GM18858 (cell line): Measurements from ENCODE around the gene FAM83B.
"Not testable (repeated sequence)": the region's sequence is repeated elsewhere in the genome, so short reads cannot be mapped to it uniquely, and the experiment has no call there.

ENCODE experiments used
- ATAC-seq: cut with Tn5 transposase; IDR thresholded peaks from one replicate; pipeline ENCODE4 v1.9.1; 2021; ENCODE audit not compliant: unreplicated experiment

Gene FAM83B, protein sequence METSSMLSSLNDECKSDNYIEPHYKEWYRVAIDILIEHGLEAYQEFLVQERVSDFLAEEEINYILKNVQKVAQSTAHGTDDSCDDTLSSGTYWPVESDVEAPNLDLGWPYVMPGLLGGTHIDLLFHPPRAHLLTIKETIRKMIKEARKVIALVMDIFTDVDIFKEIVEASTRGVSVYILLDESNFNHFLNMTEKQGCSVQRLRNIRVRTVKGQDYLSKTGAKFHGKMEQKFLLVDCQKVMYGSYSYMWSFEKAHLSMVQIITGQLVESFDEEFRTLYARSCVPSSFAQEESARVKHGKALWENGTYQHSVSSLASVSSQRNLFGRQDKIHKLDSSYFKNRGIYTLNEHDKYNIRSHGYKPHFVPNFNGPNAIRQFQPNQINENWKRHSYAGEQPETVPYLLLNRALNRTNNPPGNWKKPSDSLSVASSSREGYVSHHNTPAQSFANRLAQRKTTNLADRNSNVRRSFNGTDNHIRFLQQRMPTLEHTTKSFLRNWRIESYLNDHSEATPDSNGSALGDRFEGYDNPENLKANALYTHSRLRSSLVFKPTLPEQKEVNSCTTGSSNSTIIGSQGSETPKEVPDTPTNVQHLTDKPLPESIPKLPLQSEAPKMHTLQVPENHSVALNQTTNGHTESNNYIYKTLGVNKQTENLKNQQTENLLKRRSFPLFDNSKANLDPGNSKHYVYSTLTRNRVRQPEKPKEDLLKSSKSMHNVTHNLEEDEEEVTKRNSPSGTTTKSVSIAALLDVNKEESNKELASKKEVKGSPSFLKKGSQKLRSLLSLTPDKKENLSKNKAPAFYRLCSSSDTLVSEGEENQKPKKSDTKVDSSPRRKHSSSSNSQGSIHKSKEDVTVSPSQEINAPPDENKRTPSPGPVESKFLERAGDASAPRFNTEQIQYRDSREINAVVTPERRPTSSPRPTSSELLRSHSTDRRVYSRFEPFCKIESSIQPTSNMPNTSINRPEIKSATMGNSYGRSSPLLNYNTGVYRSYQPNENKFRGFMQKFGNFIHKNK

GRCh38 chr6:54846243-54846856, at the start of gene FAM83B:
FAM83B (plus strand) TSS chr6:54846771; CDS start chr6:54870247, 23,476 bp downstream.
- ATAC-seq, result no peak

DNA sequence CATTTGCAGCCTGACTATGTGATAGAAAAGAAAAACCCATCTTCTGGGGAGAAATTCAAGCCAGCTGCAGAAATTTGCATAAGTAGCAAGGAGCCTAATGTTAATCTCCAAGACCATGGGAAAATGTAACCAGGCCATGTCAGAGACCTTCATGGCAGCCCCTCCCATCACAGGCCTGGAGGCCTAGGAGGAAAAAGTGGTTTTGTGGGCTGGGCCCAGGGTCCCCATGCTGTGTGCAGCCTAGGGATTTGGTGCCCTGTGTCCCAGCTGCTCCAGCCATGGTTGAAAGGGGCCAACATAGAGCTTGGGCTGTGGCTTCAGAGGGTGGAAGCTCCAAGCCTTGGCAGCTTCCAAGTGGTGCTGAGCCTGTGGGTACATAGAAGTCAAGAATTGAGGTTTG, 49.7 kb upstream of the FAM83B start:
- not testable (repeated sequence) for ATAC-seq

- no peak for ATAC-seq
Observed at GRCh38 chr6:54800050-54800600, 46.4 kb upstream of the FAM83B start.

DNA sequence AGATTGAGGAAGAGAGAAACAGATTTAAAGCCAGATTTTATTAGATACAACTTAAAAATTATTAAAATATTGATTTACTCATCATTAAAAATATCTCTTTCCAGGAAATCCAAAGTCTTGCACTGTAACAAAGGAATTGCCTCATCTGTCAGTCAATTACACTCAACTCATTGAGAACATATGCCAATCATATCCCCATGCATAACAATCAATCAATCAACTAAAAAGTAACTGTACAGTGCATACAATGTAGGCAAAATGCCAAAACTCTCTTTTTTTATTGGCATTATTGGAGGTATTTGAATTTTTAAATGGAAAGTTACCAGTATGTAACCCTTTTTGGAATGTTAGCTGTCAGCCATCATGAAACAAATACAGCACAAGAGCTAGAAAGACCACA, 45.3 kb upstream of the FAM83B start:
- no peak for ATAC-seq

DNA sequence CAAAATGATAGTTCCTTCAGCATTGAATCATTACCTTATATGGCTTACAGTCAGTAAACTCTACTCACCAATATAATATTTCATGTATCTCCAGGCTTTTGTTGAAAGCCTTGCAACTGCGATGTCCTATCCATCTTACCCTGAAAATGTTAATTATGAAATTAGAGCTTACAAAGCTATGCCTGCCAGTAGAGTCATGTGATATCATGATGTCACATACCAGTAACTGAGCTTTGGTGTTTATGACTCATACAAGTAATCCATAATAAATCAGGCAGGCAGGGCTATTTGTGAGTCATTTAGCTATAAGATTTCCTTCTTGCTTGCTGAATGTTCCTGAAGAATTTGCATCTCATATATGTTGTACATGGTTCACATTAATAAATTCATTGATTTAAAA, 44.9 kb upstream of the FAM83B start:
- ATAC-seq, result no peak

DNA sequence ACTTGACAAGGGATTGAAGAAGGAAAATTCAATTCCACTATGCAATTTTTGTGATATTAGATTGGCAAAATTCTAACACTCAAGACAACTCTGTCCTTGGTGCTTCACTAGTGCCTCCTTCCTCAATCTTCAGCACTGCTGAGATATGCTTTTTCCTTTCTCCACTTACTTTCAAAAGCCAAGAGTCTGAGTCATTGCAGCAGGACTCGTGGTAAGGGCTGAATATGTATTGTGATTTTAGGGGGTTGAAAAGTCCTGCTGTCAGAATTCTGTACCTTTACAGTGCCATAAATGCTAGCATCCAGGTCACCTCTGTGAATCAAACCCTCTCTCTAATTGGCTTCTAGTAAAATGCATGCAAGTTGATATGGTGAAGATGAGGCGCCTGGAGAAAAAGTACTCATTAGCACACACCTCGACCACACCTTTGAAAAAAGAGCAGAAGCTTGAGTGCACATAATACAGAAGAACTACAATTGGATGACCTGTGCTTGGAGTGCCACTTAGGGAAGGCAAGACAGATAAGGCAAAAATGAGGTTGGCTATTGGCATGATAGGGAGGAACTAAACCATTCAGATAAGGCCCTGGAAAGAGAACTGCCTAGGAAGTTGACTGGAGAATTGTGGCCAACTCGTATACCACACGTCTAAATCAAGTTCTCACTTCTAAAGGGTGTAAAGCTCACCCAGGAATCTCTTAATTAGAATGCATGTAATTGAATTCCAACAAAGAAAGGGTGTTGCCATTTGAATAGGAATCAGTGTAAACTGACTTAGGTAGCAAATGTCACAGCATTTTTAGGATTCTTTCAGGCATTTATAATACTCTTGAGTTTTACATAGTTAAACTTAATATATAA, 43.6 kb upstream of the FAM83B start:
- no peak for ATAC-seq

GRCh38 chr6:54805077-54805476, 41.5 kb upstream of the FAM83B start:
- no peak for ATAC-seq

DNA sequence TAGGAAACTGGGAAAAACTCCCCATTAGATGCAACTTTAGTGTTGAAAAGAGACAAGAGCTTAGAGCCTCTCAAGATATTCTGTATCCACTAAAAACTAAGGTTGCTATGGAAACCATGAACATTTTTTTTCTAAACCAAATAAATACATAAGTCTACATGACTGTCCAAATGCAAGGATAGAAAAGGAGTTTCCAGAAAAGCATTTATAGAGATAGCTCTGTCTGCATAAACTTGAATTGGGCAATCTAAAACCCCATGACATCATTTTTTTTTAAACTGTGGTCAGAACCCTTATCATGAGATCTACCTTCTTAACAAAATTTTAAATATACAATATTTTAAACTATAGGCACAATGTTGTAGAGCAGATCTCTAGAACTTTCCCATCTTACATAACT, 36.4 kb upstream of the FAM83B start:
- no peak for ATAC-seq

GRCh38 chr6:54813892-54814291, 32.7 kb upstream of the FAM83B start:
- no peak for ATAC-seq

GRCh38 chr6:54817236-54817635, 29.3 kb upstream of the FAM83B start:
- ATAC-seq, result no peak

- no peak for ATAC-seq
Observed at GRCh38 chr6:54817834-54818233, 28.7 kb upstream of the FAM83B start.

DNA sequence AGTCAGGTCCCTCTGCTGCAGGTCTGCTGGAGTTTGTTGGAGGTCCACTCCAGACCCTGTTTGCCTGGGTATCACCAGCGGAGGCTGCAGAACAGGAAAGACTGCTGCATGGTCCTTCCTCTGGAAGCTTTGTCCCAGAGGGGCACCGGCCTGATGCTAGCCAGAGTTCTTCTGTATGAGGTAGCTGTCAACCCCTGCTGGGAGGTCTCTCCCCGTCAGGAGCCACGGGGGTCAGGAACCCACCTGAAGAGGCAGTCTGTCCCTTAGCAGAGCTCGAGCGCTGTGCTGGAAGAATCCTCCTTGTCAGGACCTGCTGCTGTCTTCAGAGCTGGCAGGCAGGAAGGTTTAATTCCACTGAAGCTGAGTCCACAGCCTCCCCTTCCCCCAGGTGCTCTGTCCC, 22.3 kb upstream of the FAM83B start:
- ATAC-seq, result not testable (repeated sequence)

DNA sequence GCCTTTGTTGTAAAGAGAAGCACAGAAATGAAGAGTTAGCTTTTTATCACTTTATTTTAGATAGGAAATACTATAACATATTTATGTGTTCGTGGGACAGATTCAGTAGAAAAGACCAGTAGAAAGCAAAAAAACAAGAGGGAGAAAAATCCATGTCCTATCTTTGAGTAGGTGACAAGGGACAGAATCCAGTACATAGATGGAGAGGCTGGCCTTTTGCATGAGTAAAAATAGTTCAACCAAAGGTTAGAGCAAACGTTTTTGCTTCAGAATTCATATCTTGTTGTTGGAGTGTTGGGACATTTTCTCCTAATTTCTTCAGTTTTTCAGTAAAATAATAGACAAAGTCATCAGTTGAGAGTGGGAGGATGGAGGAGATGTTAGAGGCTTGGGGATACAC, 19.6 kb upstream of the FAM83B start:
- ATAC-seq, result no peak

DNA sequence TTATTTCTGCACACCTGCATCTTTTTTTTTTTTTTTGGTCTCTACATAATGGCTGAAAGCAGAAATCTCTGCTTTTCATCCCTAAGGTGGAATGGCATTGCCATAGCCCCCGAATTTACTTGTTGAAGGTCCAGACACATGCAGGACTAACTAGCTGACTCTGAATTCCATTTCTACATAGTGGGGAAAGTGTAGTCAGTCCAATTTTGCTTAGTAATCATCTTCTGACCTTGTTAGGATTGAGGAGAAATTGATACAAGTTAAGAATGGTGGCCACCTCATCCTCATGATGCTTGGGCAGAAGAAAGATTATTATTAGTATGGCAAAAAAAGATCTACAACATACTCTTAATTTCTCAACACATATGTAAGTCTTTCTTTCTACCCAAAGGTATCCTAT, 16.4 kb upstream of the FAM83B start:
- no peak for ATAC-seq

DNA sequence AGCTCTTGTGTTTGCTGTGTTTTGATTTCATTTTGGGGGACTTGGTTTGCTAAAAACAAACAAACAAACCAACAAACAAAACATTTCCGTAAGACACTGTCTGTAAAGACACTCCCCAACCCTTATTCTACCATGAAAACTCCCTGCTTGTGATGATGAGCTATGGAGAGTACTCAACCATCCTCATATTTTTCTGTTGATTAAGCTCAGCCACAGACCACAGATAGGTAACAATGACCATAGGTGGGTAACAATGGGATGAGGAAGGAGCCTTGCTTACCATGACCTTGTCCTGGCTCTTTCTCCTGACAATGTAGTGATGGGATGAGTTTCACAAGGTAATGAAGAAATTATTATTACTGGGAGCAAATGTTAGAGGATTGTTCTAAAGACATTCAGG, 11.4 kb upstream of the FAM83B start:
- no peak for ATAC-seq

DNA sequence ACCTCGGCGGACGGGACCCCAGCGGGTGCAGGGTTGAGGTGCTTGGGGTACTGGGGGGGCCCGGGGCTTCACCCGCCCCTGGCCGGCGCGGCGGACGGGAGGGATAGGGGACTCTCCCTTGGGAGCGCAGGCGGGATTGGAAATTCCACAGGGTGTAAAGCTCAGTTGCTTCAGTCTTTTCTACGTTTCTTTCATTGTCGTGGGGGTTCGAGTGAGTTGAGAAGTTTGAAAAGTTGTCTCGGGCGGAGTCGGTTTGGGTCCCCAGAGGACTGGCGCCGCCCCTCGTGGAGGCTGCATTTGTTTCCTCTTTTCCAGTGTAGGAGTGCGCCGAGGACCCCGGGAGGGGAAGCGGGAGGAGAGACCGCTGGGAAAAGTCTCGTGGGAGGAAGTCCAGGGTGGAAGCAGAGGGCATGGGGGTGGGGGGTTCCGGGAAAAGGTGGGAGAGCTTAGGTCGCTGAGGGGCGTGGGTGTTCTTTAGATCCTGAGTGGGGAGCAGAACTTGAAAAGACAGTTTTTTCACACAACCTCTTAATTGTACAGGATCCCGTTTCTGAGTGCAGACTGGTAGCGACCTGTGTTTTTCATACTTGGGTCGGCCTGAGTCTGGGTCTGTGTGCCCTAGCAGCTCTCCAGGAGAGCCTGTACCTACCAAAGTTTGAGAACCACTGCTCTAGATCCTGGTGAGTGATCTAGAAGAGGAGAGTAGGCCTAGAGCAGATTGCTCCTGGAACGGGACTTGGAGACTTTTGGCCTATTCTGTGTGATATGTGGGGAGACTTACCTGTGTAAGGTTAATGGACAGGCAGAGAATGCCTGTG, 495 bp downstream of the FAM83B start:
- ATAC-seq, result no peak

DNA sequence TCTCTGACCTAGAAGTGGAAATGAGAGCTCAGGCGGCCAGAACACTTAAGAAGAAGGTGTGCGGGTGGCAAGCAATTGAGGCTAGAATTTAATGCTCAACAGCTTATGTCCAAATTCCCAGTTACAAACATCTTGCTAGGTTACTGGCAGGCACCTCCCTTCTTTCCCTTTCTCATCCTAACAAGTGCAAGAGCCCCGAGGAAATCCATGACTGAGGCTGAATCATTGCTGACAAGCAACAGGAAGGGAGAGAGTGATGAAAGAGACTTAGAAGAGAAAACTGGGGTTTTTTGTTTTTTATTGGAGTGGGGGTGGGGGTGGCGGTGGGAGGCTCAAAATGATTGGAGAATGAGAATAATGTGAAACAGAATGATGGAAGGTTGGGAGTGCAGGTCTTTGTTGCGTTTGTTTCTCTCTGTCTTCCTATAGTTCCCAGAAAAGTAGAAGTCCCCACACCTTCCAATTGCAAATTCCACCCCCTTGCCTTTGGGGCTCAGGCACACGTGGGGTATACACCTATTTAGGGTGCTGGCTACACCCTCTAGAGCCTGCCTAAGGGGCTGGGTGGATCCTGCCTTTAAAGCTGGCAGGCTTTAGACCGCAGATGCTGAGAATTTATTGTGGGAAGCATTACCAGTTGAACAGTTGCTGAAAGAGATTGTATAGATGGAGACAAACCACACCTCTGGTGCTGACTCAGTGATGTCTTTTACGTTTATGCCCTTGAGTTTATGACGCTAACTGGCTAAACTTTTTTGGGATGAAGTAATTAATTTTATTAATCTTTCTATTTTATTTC, 1.4 kb downstream of the FAM83B start:
- no peak for ATAC-seq

DNA sequence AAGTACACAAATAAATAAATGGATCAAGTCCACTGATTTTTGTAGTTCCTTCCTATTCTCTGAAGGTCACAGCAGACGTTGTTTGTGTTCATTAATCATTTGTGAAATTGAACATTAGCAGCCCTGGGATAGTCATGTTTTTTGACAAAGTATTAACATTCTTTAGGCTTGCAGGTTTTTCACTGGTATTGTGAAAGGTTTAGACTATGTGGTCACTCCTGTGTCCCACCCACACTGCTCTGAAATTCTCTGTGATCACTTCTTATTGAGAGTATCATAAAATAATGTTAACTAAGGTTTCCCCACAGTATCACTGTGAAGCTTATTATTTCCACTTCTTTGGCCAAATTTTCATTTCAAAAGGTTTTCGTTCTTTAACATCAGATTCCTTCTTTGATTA, 3.5 kb downstream of the FAM83B start:
- ATAC-seq, result no peak

DNA sequence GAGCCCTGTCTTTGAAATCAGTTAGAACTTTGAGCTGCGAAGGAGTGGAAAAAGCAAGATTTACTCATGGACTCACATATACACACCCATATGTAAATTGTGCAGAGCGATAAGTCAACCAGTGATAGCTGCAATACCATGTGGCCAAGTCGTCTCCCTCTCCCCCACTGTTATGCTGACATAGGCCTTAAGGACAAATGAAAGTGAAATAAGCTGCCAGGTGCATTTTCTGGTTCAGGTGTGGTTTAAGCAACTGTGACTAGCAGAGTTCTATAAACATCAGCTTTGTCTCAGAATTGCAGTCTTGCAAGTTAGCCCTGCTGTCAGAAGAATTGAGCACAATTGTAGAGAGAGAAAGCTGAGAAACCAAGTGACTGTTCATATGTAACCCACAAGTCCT, 9.6 kb downstream of the FAM83B start:
- no peak for ATAC-seq
